Measurements from ENCODE around the gene CNOT8.

Gene CNOT8

DNA sequence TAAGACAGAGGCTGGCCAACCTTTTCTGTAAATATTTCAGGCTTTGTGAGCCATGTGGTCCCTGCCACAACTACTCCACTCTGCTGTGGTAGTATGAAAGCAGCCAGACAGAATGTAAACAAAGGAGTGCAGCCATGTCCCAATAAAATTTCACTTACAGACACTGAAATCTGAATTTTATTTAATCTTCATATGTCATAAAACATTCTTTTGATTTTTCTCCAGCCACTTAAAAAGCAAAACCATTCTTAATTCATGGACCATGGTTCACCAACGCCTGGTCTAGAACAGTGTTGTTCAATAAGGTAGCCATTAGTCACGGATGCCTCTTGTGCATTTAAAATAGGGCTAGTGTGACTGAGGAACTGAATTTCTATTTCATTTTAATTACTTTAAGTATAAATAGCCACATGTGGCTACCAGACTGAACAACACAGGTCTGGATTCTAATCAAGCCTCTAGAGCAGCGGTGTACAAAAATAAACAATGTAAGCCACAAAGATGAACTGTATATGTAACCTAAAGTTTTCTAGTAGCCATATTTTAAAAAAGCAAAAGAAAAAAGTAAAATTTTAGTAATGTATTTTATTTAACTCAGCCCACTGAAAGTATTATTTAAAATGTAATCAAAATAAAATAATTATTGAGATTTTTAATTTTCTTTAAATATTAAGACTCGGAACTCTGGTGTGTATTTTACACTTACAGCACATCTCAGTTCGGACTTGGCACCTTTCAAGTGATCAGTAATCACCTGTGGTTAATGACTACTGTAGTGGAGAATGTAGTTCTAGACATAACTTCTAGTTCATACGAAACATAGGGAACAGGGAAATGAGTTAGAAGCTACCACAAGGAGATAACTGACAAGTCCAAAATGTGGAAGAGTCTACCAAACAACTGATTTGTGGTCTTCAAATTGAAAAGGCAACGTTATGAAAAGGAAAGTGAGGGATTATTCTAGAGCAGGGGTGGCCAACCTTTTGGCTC lies 65.3 kb downstream of the CNOT8 start:
- no peak for DNase-seq (ENCODE audit: low spot score)

Measured in NAMALWA (cell line).